Aorta (tissue), 5 donors: ENCODE results near the gene PURB. TPM values are rescaled to one million over a fixed set of nuclear protein-coding genes. Genes with fewer than 3 reads are reported as not detected.
"Not testable (repeated sequence)": the region's sequence is repeated elsewhere in the genome, so short reads cannot be mapped to it uniquely, and the experiment has no call there.

Experiments
- ATAC-seq: fragments of 200-7000 bp; cut with Tn5 transposase; one replicate; pipeline ENCODE4 v1.9.1; 2022; ENCODE audit warnings: moderate library complexity; ENCODE audit not compliant: low FRiP score
- DNase-seq, 2 donors: peaks; one replicate each; pipeline ENCODE4 v3.0.0-alpha.2; 2020
- H3K27ac ChIP-seq, 2 donors: one replicate each; pipeline ENCODE4 v1.5.1; 2013; ENCODE audit warnings: low read length in 2 of 2, mild to moderate bottlenecking in 2 of 2, moderate library complexity in 2 of 2, control low read depth in 1 of 2, inconsistent platforms in 1 of 2, low read depth in 1 of 2
- H3K27me3 ChIP-seq, 2 donors: one replicate each; pipeline ENCODE4 v1.6.1; 2013; ENCODE audit warnings: control low read depth in 1 of 2, low read length in 1 of 2, mild to moderate bottlenecking in 1 of 2, moderate library complexity in 1 of 2; ENCODE audit not compliant: insufficient read depth in 2 of 2, control insufficient read depth in 1 of 2
- H3K36me3 ChIP-seq, 2 donors: one replicate each; pipeline ENCODE4 v1.6.1; 2013; ENCODE audit warnings: control low read depth in 1 of 2, low read length in 1 of 2, mild to moderate bottlenecking in 1 of 2; ENCODE audit not compliant: insufficient read depth in 2 of 2, control insufficient read depth in 1 of 2
- H3K4me1 ChIP-seq, 2 donors: one replicate each; pipeline ENCODE4 v1.6.1; 2013; ENCODE audit warnings: low read length in 2 of 2, control low read depth in 1 of 2, mild to moderate bottlenecking in 1 of 2, moderate library complexity in 1 of 2; ENCODE audit not compliant: insufficient read depth in 2 of 2, control insufficient read depth in 1 of 2
- H3K4me3 ChIP-seq, 2 donors: one replicate each; pipeline ENCODE4 v1.5.1; 2013; ENCODE audit warnings: low read length in 2 of 2, control low read depth in 1 of 2, mild to moderate bottlenecking in 1 of 2
- H3K9me3 ChIP-seq: one replicate; pipeline ENCODE4 v1.6.1; 2013; ENCODE audit warnings: mild to moderate bottlenecking, low read length; ENCODE audit not compliant: control insufficient read depth
- WGBS, 2 donors: extraction: QIAGEN DNeasy Blood & Tissue Kit; methylation state at CpG; one replicate each; pipeline ENCODE4 v1.1.7; 2013; 5-methylcytosine and 5-hydroxymethylcytosine counted together
- intact Hi-C, 2 donors: fragments of 100-400 bp; cut with DNase I; formaldehyde crosslinking; loops; one replicate each; pipeline versions ENCODE4 v1.14.2 to v1.15.0; 2022
- polyA plus RNA-seq, 2 donors: library from polyadenylated mRNA; stranded (reverse); fragments of 200-250 nt; gene quantifications; one replicate each; pipeline ENCODE4 v1.2.3, GENCODE V29; 2013
- total RNA-seq, 2 donors: library from RNA; stranded (reverse); fragmentation: NEBNext Ultra II Directional; extraction: Animal tissue kit (Norgen Biotek cat#: 25700); gene quantifications; one replicate each; pipeline ENCODE4 v1.2.1, GENCODE V29; 2021
- donor health status: healthy with polysubstance abuse.
- donor health status: Bipolar disorder and iron deficiency.
- donor health status: DM: no; HTN: no; CAD: no.
- donor health status: DM: no; HTN: no; CAD: no.
- donor health status: DM: yes; HTN: yes; CAD: no.

Gene PURB
- total and polyA plus RNA-seq, 4 donors = 7.9 to 33.9 (median 17.6) TPM

DNA sequence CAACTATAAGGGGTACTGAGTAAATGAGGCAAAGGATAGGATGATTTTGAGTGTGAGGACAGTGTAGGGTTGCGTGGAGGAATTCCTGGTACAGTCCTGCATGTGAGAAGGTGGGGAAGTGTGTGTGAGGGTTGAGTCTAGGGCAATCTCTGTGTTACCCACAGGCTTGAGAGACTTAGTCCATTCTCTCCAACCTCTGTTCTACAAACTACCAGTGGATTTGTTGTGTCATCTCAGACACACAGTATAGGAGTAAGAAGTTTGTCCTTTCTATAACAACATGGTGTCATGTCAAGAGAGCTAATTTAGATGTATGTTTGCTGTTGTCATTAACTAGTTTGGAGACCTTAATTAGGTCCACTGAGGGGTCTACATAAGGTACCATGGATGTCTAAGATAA lies 12.5 kb downstream of the PURB start:
- intact Hi-C loops = no loop called here
- no peak for DNase-seq
- WGBS, 2 donors = 99 to 100% methylated on average over 1 of the region's 1 CpG
- ATAC-seq = no peak
- Histone ChIP-seq H3K4me3 (no peak overlapping the region), H3K9me3 (no peaks in the 10 kb centered on the region), H3K27me3 (no peaks in the 10 kb centered on the region), H3K36me3 (no peaks in the 10 kb centered on the region), H3K4me1 (no peaks in the 10 kb centered on the region), H3K27ac (no peak overlapping the region)

DNA sequence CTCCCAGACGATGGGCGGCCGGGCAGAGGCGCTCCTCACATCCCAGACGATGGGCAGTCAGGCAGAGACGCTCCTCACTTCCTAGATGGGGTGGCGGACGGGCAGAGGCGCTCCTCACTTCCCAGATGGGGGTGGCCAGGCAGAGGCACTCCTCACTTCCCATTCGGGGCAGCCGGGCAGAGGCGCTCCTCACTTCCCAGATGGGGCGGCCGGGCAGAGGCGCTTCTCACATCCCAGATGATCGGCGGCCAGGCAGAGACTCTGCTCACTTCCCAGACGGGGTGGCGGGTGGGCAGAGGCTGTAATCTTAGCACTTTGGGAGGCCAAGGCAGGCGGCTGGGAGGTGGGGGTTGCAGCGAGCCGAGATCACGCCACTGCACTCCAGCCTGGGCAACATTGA lies 13.4 kb downstream of the PURB start:
- H3K36me3 ChIP-seq, ATAC-seq, H3K27me3 ChIP-seq, DNase-seq, H3K9me3 ChIP-seq, intact Hi-C loops, H3K4me1 ChIP-seq, H3K27ac ChIP-seq, H3K4me3 ChIP-seq: not testable (repeated sequence)
- WGBS, 2 donors = 96 to 97% methylated on average over 20 to 23 of the region's 23 CpGs

DNA sequence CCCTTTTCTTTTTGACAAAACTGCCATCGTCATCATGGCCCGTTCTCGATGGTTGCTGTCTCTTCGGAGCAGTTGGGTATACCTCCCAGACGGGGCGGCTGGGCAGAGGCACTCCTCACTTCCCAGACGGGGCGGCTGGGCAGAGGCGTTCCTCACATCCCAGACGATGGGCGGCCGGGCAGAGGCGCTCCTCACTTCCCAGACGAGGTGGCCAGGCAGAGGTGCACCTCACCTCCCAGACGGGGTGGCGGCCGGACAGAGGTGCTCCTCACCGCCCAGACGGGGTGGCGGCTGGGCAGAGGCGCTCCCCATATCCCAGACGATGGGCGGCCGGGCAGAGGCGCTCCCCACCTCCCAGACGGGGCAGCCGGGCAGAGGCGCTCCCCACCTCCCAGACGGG lies 14.6 kb downstream of the PURB start:
- 90 to 91% methylated on average over 26 to 29 of the region's 29 CpGs for WGBS, 2 donors
- H3K9me3 ChIP-seq, intact Hi-C loops, ATAC-seq, H3K4me1 ChIP-seq, H3K27me3 ChIP-seq, H3K4me3 ChIP-seq, H3K27ac ChIP-seq, H3K36me3 ChIP-seq, DNase-seq: not testable (repeated sequence)

DNA sequence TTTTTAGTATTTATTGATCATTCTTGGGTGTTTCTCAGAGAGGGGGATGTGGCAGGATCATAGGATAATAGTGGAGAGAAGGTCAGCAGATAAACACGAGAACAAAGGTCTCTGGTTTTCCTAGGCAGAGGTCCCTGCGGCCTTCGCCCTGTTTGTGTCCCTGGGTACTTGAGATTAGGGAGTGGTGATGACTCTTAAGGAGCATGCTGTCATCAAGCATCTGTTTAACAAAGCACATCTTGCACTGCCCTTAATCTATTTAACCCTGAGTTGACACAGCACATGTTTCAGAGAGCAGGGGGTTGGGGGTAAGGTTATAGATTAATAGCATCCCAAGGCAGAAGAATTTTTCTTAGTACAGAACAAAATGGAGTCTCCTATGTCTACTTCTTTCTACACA lies 15.0 kb downstream of the PURB start:
- intact Hi-C loops = not testable (repeated sequence)

DNA sequence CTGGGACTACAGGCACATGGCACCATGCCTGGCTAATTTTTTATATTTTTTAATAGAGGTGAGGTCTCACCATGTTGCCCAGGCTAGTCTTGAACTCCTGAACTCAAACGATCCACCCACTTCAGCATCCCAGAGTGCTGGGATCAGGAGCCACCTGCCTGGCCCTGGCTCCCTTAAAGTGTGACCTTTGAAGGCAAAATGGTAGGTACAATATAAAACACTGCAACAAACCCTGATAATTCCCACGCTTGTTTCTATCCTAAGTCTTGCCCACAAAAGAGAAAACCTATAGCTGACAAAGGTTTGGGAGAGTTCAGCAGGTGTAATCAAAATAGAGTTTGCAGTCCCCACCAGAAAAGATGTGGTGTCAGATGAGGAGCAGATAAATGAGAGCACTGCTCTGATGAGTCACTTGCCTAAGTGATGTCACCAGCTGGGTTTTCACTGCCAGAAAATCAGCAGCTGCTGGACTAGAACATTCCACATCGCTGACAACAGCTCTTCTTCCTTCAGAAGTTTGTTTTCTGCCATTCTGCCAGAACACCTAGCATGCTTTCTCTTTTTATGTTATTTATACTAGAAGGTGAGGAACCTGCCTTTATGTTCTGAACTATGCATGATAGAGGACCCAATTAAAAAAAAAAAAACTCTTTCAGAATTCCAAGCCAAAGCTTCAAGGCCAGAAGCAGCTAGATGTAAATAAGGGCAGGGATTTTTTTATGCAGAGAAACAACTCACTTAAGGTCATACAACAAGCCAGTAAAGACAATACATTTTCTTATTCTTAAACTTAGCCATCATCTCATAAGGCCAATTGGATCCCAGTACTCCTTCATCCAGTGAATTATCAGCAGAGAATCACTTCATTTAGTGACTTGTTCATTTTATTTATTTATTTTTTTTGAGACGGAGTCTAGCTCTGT lies 18.0 kb downstream of the PURB start:
- 67 to 70% methylated on average over 4 of the region's 4 CpGs for WGBS, 2 donors
- no peaks in the 10 kb centered on the region for H3K27me3 ChIP-seq
- H3K27ac ChIP-seq = no peak overlapping the region
- intact Hi-C loops = no loop called here
- H3K36me3 ChIP-seq = no peaks in the 10 kb centered on the region
- DNase-seq = no peak
- no peaks in the 10 kb centered on the region for H3K9me3 ChIP-seq
- H3K4me1 ChIP-seq = no peaks in the 10 kb centered on the region
- no peak overlapping the region for H3K4me3 ChIP-seq
- no peak for ATAC-seq

More for the DNA sequence above, 15.0 kb downstream of the PURB start:
- not testable (repeated sequence) for H3K9me3 ChIP-seq, H3K36me3 ChIP-seq, H3K27me3 ChIP-seq, DNase-seq, H3K4me3 ChIP-seq, H3K27ac ChIP-seq, H3K4me1 ChIP-seq, ATAC-seq
- 91 to 93% methylated on average over 3 of the region's 3 CpGs for WGBS, 2 donors

DNA sequence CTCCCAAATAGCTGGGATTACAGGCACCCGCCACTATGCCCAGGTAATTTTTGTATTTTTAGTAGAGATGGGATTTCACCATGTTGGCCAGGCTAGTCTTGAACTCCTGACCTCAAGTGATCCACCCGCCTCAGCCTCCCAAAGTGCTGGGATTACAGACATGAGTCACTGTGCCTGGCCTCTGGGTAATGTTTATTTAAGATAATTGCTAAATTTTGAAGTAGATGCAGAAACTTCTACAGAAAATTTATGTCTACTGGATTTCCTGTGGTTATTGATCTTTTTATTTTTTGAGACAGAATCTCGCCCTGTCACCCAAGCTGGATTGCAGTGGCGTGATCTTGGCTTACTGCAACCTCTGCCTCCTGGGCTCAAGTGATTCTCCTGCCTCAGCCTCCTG lies 23.4 kb downstream of the PURB start:
- ATAC-seq, H3K9me3 ChIP-seq, DNase-seq, H3K4me1 ChIP-seq, H3K27ac ChIP-seq, H3K27me3 ChIP-seq, H3K36me3 ChIP-seq, intact Hi-C loops, H3K4me3 ChIP-seq: not testable (repeated sequence)
- WGBS, 2 donors = 36 to 40% methylated on average over 4 of the region's 4 CpGs

DNA sequence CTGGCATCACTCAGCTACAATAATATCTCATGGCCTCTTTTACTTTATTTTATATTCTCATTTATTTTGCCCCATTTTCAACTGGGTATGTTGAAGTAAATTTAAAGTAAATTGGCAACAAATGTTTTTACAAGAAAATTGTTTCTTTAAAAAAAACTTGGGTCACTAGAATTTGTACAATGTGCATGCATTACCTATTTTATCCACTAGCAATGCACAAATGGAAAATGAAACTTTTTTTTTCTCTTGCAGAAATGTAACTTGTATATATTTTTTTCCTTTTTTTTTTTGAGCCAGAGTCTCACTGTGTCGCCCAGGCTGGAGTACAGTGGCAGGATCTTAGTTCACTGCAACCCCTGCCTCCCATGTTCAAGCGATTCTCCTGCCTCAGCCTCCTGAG lies 27.2 kb downstream of the PURB start:
- intact Hi-C loops = loop anchor here (5.0 kb wide), 2 partner anchors 64 to 274 kb away; no protein-coding TSS in a partner anchor
- WGBS, 2 donors = 72 to 79% methylated on average over 2 of the region's 2 CpGs
- no peak for DNase-seq

DNA sequence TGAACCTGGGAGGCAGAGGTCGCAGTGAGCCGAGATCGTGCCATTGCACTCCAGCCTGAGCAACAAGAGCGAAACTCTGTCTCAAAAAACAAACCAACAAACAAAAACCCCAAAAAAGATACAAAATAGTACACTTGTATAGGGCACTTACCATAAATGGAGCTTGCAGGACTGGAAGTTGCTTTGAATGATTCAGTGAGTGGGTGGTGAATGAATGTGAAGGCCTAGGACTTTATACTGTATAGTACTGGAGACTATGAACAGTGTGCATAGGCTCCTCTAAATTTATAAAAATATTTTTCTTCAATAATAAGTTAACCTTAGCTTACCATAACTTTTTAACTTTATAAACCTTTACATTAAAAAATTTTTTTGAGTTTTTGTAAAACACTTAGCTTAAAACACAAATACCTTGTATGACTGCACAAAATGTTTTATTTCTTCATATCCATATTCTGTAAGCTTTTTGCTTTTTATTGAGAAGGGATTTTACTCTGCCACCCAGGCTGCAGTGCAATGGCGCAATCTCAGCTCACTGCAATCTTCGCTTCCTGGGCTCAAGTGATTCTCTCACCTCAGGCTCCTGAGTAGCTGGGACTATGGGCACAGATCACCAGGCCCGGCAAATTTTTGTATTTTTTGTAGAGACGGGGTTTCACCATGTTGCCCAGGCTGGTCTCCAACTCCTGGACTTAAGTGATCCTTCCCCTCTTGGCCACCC lies 30.5 kb downstream of the PURB start:
- ATAC-seq (no peak), DNase-seq (no peak)
- whole genome bisulfite sequencing, 2 donors = 91 to 93% methylated on average over 8 of the region's 8 CpGs
- no peaks in the 10 kb centered on the region for H3K36me3 ChIP-seq
- H3K4me3 ChIP-seq = no peak overlapping the region
- no peaks in the 10 kb centered on the region for H3K4me1 ChIP-seq
- no peak overlapping the region for H3K27ac ChIP-seq
- H3K27me3 ChIP-seq = no peaks in the 10 kb centered on the region
- intact Hi-C loops = loop anchor here (5.0 kb wide), 2 partner anchors 67 to 277 kb away; no protein-coding TSS in a partner anchor
- no peaks in the 10 kb centered on the region for H3K9me3 ChIP-seq

More for the DNA sequence above, 27.2 kb downstream of the PURB start:
- no peak overlapping the region for H3K27ac ChIP-seq
- no peaks in the 10 kb centered on the region for H3K27me3 ChIP-seq
- no peaks in the 10 kb centered on the region for H3K9me3 ChIP-seq
- no peaks in the 10 kb centered on the region for H3K4me1 ChIP-seq
- no peak overlapping the region for H3K4me3 ChIP-seq
- H3K36me3 ChIP-seq = no peaks in the 10 kb centered on the region
- no peak for ATAC-seq
